ENCODE data around the gene CDC14A.
A peak's percentile ranks its signal among the peaks of the same experiment; 100 is the strongest.
"Not testable (repeated sequence)": the region's sequence is repeated elsewhere in the genome, so short reads cannot be mapped to it uniquely, and the experiment has no call there.

The CDC14A gene

DNA sequence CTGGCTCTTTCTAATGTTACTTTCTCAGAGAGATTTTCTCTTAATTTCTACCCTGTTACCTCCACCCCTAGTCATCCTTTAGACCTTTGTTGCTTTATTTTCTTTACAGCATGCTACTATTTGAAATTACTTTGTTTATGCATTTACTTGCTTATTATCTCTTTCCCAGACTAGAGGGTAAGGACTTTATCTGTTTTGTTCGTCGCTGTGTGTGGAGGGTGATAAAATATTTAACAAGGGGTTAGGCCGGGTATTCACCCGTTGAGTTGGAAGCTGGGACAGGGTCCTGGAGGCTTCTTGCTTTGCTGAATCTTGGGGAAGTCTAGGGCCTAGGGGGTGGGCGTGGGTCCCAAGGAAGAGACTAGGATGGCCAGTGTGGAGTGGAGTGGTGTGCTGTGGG, 43.6 kb downstream of the CDC14A start:
- Histone ChIP-seq H3K4me1 (ENCODE audit: control insufficient read depth in 2 of 2, insufficient read depth in 2 of 2, low read length in 2 of 2) (no peaks in the 10 kb centered on the region), H3K4me3 (ENCODE audit: low read length in 2 of 2) (no peak overlapping the region), H3K9me3 (ENCODE audit: control insufficient read depth in 2 of 2, low read length in 2 of 2) (no peaks in the 10 kb centered on the region), H3K9ac (ENCODE audit: low read depth in 1 of 2, low read length in 2 of 2) (no peak overlapping the region), H3K36me3 (ENCODE audit: control insufficient read depth in 2 of 2, insufficient read depth in 2 of 2, low read length in 2 of 2) (peaks cover 0 to 3% of the 10 kb centered on the region in 2 donors), H3K27ac (ENCODE audit: low read depth in 2 of 2, low read length in 2 of 2) (no peak overlapping the region), H3K27me3 (ENCODE audit: control insufficient read depth in 2 of 2, insufficient read depth in 2 of 2, low read length in 2 of 2) (no peaks in the 10 kb centered on the region)

DNA sequence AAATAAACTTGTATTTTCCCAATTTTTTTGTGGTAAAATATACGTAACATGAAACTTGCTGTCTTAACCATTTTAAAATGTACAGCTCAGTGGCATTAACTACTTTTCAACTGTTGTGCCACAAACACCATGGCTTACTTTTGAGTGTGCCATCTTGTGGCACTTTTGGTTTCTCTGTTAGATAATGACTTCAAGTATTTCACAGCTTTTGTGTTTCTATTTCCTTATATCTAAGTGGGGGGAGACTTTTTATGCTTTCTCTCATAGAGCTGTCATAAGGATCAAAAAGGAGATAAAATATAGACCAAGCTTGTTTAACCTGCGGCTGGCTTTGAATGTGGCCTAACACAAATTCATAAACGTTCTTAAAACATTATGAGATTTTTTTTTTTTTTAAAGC, 44.3 kb downstream of the CDC14A start:
- H3K4me3 ChIP-seq (ENCODE audit: low read length in 2 of 2), result no peak overlapping the region
- H3K27ac ChIP-seq (ENCODE audit: low read depth in 2 of 2, low read length in 2 of 2), result no peak overlapping the region
- H3K4me1 ChIP-seq (ENCODE audit: control insufficient read depth in 2 of 2, insufficient read depth in 2 of 2, low read length in 2 of 2), result no peaks in the 10 kb centered on the region
- no peaks in the 10 kb centered on the region for H3K27me3 ChIP-seq (ENCODE audit: control insufficient read depth in 2 of 2, insufficient read depth in 2 of 2, low read length in 2 of 2)
- H3K9me3 ChIP-seq (ENCODE audit: control insufficient read depth in 2 of 2, low read length in 2 of 2), result no peaks in the 10 kb centered on the region
- H3K9ac ChIP-seq (ENCODE audit: low read depth in 1 of 2, low read length in 2 of 2), result no peak overlapping the region
- H3K36me3 ChIP-seq (ENCODE audit: control insufficient read depth in 2 of 2, insufficient read depth in 2 of 2, low read length in 2 of 2), result no peaks in the 10 kb centered on the region

DNA sequence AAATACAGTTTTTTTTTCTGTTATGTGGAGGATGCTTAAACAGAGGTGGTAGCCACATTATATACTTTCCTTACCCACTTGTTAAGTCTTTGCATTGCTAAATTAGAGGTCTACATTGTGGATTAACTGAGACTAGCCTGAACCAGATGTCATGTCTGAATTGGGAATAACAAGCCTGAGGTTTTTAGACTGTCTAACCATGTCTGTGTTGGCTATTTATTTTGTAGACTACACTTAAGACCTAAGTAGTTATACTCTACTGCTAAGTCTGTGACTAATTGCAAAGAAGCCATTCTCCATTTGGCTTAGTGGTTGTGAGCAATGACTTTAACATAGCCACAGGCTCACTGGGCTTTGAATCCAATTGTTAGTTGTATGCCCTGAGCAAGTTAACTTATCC, 45.4 kb downstream of the CDC14A start:
- Histone ChIP-seq H3K36me3 (ENCODE audit: control insufficient read depth in 2 of 2, insufficient read depth in 2 of 2, low read length in 2 of 2) (no peaks in the 10 kb centered on the region), H3K9me3 (ENCODE audit: control insufficient read depth in 2 of 2, low read length in 2 of 2) (no peaks in the 10 kb centered on the region), H3K4me3 (ENCODE audit: low read length in 2 of 2) (no peak overlapping the region), H3K27me3 (ENCODE audit: control insufficient read depth in 2 of 2, insufficient read depth in 2 of 2, low read length in 2 of 2) (no peaks in the 10 kb centered on the region), H3K4me1 (ENCODE audit: control insufficient read depth in 2 of 2, insufficient read depth in 2 of 2, low read length in 2 of 2) (no peaks in the 10 kb centered on the region), H3K27ac (ENCODE audit: low read depth in 2 of 2, low read length in 2 of 2) (no peak overlapping the region), H3K9ac (ENCODE audit: low read depth in 1 of 2, low read length in 2 of 2) (no peak overlapping the region)

DNA sequence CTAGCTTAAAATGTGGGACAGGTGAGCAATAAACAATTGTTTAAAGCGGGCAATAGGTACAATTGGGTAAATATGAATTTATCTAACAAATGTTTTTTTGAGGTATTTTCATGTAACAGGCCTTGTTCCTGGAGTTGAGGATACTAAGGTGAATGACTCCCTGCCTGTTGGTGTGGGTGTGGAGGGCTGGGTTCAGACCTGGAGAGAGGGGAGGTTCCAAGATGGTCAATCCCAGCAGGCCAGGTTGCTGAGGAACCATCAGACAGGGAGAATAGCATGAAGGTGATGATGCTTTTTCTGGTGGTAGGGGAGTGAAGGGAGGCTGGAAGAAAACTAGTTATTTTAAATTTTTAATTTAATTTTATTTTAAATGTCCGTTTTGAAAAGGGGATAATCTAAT, 46.3 kb downstream of the CDC14A start:
- no peaks in the 10 kb centered on the region for H3K9me3 ChIP-seq (ENCODE audit: control insufficient read depth in 2 of 2, low read length in 2 of 2)
- H3K4me3 ChIP-seq (ENCODE audit: low read length in 2 of 2), result no peak overlapping the region
- no peak overlapping the region for H3K9ac ChIP-seq (ENCODE audit: low read depth in 1 of 2, low read length in 2 of 2)
- no peak overlapping the region for H3K27ac ChIP-seq (ENCODE audit: low read depth in 2 of 2, low read length in 2 of 2)
- H3K4me1 ChIP-seq (ENCODE audit: control insufficient read depth in 2 of 2, insufficient read depth in 2 of 2, low read length in 2 of 2), result no peaks in the 10 kb centered on the region
- no peaks in the 10 kb centered on the region for H3K27me3 ChIP-seq (ENCODE audit: control insufficient read depth in 2 of 2, insufficient read depth in 2 of 2, low read length in 2 of 2)
- no peaks in the 10 kb centered on the region for H3K36me3 ChIP-seq (ENCODE audit: control insufficient read depth in 2 of 2, insufficient read depth in 2 of 2, low read length in 2 of 2)

DNA sequence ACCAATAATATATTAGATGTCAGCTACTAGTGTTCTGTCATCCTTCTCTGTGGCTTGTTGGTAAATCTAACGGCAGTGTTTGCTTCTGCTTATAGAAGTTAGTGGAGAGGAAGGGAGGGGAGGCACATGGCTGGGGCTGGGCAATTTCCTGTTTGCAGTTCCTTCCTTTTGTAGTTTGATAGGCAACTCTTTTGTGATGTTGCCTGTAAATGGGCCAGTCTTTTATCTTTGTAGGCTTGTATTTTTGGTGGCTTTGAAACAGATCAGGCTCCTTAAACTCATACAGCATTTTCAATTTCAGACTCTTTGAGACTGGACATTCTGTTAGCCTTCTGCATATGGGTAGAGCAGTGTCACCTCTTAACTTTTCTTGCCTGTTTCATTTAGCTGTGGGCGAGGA, 48.1 kb downstream of the CDC14A start:
- H3K9me3 ChIP-seq (ENCODE audit: control insufficient read depth in 2 of 2, low read length in 2 of 2), result no peaks in the 10 kb centered on the region
- H3K36me3 ChIP-seq (ENCODE audit: control insufficient read depth in 2 of 2, insufficient read depth in 2 of 2, low read length in 2 of 2), result no peaks in the 10 kb centered on the region
- no peaks in the 10 kb centered on the region for H3K4me1 ChIP-seq (ENCODE audit: control insufficient read depth in 2 of 2, insufficient read depth in 2 of 2, low read length in 2 of 2)
- H3K27me3 ChIP-seq (ENCODE audit: control insufficient read depth in 2 of 2, insufficient read depth in 2 of 2, low read length in 2 of 2), result no peaks in the 10 kb centered on the region
- H3K4me3 ChIP-seq (ENCODE audit: low read length in 2 of 2), result no peak overlapping the region
- H3K9ac ChIP-seq (ENCODE audit: low read depth in 1 of 2, low read length in 2 of 2), result no peak overlapping the region
- H3K27ac ChIP-seq (ENCODE audit: low read depth in 2 of 2, low read length in 2 of 2), result peak overlapping the region; percentile 10 to 17

DNA sequence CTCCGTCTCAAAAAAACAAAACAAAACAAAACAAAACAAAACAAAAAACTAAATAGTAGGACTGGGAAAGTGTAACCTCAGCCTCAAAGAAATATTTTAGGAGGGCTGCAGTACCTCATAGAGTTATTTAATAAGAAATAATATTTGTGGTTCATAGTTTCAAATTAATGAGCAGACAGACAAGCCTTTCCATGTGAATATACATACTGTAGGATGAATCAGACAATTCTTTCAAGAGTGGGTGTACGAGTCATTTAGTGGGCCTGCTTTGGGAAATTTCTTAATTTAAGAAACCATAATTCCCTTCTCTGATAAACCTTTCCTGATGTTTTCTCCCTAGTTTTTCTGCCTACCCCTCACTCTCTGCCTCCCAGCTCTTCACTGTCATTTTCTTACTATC, 52.5 kb downstream of the CDC14A start:
- Histone ChIP-seq H3K9ac (ENCODE audit: low read depth in 1 of 2, low read length in 2 of 2) (no peak overlapping the region), H3K27ac (ENCODE audit: low read depth in 2 of 2, low read length in 2 of 2) (no peak overlapping the region), H3K4me3 (ENCODE audit: low read length in 2 of 2) (no peak overlapping the region), H3K36me3 (ENCODE audit: control insufficient read depth in 2 of 2, insufficient read depth in 2 of 2, low read length in 2 of 2) (no peaks in the 10 kb centered on the region), H3K4me1 (ENCODE audit: control insufficient read depth in 2 of 2, insufficient read depth in 2 of 2, low read length in 2 of 2) (no peaks in the 10 kb centered on the region), H3K9me3 (ENCODE audit: control insufficient read depth in 2 of 2, low read length in 2 of 2) (no peaks in the 10 kb centered on the region), H3K27me3 (ENCODE audit: control insufficient read depth in 2 of 2, insufficient read depth in 2 of 2, low read length in 2 of 2) (no peaks in the 10 kb centered on the region)

GRCh38 chr1:100405902-100406301, 53.6 kb downstream of the CDC14A start:
- not testable (repeated sequence) for H3K27me3 ChIP-seq (ENCODE audit: control insufficient read depth in 2 of 2, insufficient read depth in 2 of 2, low read length in 2 of 2); H3K4me1 ChIP-seq (ENCODE audit: control insufficient read depth in 2 of 2, insufficient read depth in 2 of 2, low read length in 2 of 2); H3K4me3 ChIP-seq (ENCODE audit: low read length in 2 of 2); H3K27ac ChIP-seq (ENCODE audit: low read depth in 2 of 2, low read length in 2 of 2); H3K36me3 ChIP-seq (ENCODE audit: control insufficient read depth in 2 of 2, insufficient read depth in 2 of 2, low read length in 2 of 2); H3K9me3 ChIP-seq (ENCODE audit: control insufficient read depth in 2 of 2, low read length in 2 of 2); H3K9ac ChIP-seq (ENCODE audit: low read depth in 1 of 2, low read length in 2 of 2)

DNA sequence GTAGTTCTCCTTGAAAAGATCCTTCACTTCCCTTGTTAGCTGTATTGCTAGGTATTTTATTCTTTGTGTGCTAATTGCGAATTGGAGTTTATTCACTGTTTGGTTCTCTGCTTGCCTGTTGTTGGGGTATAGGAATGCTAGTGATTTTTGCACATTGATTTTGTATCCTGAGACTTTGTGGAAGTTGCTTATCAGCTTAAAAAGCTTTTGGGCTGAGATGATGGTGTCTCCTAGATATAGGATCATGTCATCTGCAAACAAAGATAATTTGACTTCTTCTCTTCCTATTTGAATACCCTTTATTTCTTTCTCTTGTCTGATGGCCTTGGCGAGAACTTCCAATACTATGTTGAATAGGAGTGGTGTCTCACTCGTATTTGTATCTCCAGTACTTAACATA, 55.1 kb downstream of the CDC14A start:
- not testable (repeated sequence) for H3K4me3 ChIP-seq (ENCODE audit: low read length in 2 of 2)

DNA sequence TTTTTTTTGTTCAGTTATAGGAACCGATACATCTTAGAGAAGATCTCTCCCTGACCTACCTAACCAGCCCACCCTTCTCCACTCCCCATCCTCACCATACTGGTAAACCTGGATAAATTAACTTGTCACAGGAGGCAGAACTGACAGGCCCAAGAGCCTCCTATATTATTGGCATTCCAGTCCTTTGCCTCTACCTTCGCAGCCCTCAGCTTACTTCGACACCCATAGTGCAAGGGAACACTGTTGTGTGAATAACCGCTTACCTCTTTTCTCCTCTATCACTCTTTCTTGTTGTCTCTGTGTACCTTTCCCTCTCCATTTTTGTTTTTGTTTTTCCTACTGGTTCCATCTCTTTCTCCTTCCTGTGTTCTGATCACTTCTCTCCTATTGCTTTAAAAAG, 58.7 kb downstream of the CDC14A start:
- H3K36me3 ChIP-seq (ENCODE audit: control insufficient read depth in 2 of 2, insufficient read depth in 2 of 2, low read length in 2 of 2), result no peaks in the 10 kb centered on the region
- H3K9ac ChIP-seq (ENCODE audit: low read depth in 1 of 2, low read length in 2 of 2), result no peak overlapping the region
- peaks cover 10 to 11% of the 10 kb centered on the region in 2 donors for H3K4me1 ChIP-seq (ENCODE audit: control insufficient read depth in 2 of 2, insufficient read depth in 2 of 2, low read length in 2 of 2)
- no peaks in the 10 kb centered on the region for H3K27me3 ChIP-seq (ENCODE audit: control insufficient read depth in 2 of 2, insufficient read depth in 2 of 2, low read length in 2 of 2)
- H3K9me3 ChIP-seq (ENCODE audit: control insufficient read depth in 2 of 2, low read length in 2 of 2), result no peaks in the 10 kb centered on the region
- H3K4me3 ChIP-seq (ENCODE audit: low read length in 2 of 2), result no peak overlapping the region
- H3K27ac ChIP-seq (ENCODE audit: low read depth in 2 of 2, low read length in 2 of 2), result no peak overlapping the region

More for the DNA sequence above, 55.1 kb downstream of the CDC14A start:
- not testable (repeated sequence) for H3K4me1 ChIP-seq (ENCODE audit: control insufficient read depth in 2 of 2, insufficient read depth in 2 of 2, low read length in 2 of 2); H3K36me3 ChIP-seq (ENCODE audit: control insufficient read depth in 2 of 2, insufficient read depth in 2 of 2, low read length in 2 of 2); H3K27me3 ChIP-seq (ENCODE audit: control insufficient read depth in 2 of 2, insufficient read depth in 2 of 2, low read length in 2 of 2); H3K9ac ChIP-seq (ENCODE audit: low read depth in 1 of 2, low read length in 2 of 2); H3K9me3 ChIP-seq (ENCODE audit: control insufficient read depth in 2 of 2, low read length in 2 of 2); H3K27ac ChIP-seq (ENCODE audit: low read depth in 2 of 2, low read length in 2 of 2)

GRCh38 chr1:100411574-100411973, 59.3 kb downstream of the CDC14A start:
- Histone ChIP-seq H3K9ac (ENCODE audit: low read depth in 1 of 2, low read length in 2 of 2) (no peak overlapping the region), H3K9me3 (ENCODE audit: control insufficient read depth in 2 of 2, low read length in 2 of 2) (no peaks in the 10 kb centered on the region), H3K4me1 (ENCODE audit: control insufficient read depth in 2 of 2, insufficient read depth in 2 of 2, low read length in 2 of 2) (peaks cover 10 to 11% of the 10 kb centered on the region in 2 donors), H3K4me3 (ENCODE audit: low read length in 2 of 2) (no peak overlapping the region), H3K27ac (ENCODE audit: low read depth in 2 of 2, low read length in 2 of 2) (no peak overlapping the region), H3K36me3 (ENCODE audit: control insufficient read depth in 2 of 2, insufficient read depth in 2 of 2, low read length in 2 of 2) (peaks cover 0 to under 1% of the 10 kb centered on the region in 2 donors), H3K27me3 (ENCODE audit: control insufficient read depth in 2 of 2, insufficient read depth in 2 of 2, low read length in 2 of 2) (no peaks in the 10 kb centered on the region)

DNA sequence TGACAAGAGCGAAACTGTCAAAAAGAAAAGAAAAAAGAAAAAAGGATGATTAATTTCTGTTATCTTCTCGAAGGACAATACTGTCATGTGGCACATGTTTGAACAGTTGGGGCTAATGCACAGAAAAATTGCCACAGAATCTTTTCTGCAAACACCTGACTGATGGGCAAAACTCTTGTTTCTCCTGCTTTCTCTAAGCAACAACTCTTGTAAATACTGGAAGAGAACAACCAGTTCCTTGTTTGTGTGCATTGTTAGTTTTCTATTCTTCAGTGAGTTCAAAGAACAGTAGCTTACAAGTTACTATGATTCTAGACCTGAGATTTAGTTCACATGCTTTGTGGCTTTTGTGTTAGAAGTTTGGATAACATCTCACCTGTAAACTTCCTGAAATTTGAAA, 60.7 kb downstream of the CDC14A start:
- Histone ChIP-seq H3K4me3 (ENCODE audit: low read length in 2 of 2) (no peak overlapping the region), H3K9me3 (ENCODE audit: control insufficient read depth in 2 of 2, low read length in 2 of 2) (no peaks in the 10 kb centered on the region), H3K27me3 (ENCODE audit: control insufficient read depth in 2 of 2, insufficient read depth in 2 of 2, low read length in 2 of 2) (no peaks in the 10 kb centered on the region), H3K27ac (ENCODE audit: low read depth in 2 of 2, low read length in 2 of 2) (no peak overlapping the region), H3K9ac (ENCODE audit: low read depth in 1 of 2, low read length in 2 of 2) (no peak overlapping the region), H3K36me3 (ENCODE audit: control insufficient read depth in 2 of 2, insufficient read depth in 2 of 2, low read length in 2 of 2) (peaks cover 0 to 8% of the 10 kb centered on the region in 2 donors), H3K4me1 (ENCODE audit: control insufficient read depth in 2 of 2, insufficient read depth in 2 of 2, low read length in 2 of 2) (peaks cover 10 to 11% of the 10 kb centered on the region in 2 donors)

Measured in mucosa of rectum (tissue), 2 donors.